EL (cell line): Measurements from ENCODE around the gene GNA15.

Source experiments
- DNase-seq: peaks from one replicate; pipeline ENCODE4 v3.0.0-alpha.2; 2016

GNA15 gene

GRCh38 chr19:3122512-3122870, 13.3 kb upstream of the GNA15 start:
- DNase-seq = no peak

DNA sequence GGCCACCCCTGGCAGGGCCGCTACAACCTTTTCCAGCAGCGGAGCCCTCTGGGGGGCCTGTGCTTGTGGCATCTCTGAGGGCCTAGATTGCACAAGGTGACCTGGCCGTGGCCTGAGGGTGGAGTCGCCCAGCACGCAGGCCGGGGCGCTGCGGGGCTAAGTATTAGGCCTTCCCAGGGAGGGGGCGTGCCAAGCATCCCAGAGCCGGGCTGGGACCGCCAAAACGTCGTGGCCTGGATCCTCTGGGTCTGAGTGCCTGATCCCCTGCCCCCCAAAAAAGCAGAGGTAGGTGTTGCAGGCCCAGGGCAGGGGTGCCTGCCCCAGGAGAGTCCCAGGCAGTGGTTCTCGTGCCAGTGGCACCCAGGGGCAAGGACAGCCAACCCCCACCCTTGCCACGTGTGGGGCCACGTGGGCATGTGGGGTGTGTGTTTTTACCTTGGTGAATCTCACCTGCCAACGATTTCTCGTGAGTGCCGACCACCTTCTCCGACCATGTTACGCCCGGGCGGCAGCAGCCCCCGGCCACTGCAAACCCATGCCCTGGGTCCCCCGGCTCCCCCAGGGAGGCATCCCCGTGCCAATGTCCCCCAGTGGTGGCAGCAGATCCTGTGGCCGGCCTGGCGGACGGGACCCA, 12.6 kb upstream of the GNA15 start:
- DNase-seq = no peak

GRCh38 chr19:3123956-3124355, 11.9 kb upstream of the GNA15 start:
- DNase-seq = no peak

GRCh38 chr19:3124630-3125029, 11.2 kb upstream of the GNA15 start:
- DNase-seq = no peak

- peak; percentile 49 for DNase-seq
Observed at GRCh38 chr19:3125900-3126524, 9.8 kb upstream of the GNA15 start.

GRCh38 chr19:3129112-3129511, 6.7 kb upstream of the GNA15 start:
- peak; percentile 57 for DNase-seq

DNA sequence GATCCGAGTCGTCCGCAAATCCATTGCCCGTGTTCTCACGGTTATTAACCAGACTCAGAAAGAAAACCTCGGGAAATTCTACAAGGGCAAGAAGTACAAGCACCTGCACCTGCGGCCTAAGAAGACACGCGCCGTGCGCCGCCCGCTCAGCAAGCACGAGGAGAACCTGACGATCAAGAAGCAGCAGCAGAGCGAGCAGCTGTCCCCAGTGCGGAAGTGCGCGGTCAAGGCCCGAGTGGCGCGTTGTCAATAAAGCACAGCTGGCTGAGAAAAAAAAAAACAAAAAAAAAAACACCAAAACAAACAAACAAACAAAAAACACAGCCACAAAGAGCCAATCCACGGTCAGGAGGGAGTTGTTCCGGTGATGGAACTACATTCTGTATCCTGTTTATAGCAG, 4.7 kb upstream of the GNA15 start:
- DNase-seq = no peak

- DNase-seq = peak; percentile 49
Observed at GRCh38 chr19:3132971-3133792, 2.7 kb upstream of the GNA15 start.

GRCh38 chr19:3133793-3134116, 2.1 kb upstream of the GNA15 start:
- DNase-seq = no peak

GRCh38 chr19:3136684-3137055, 837 bp downstream of the GNA15 start:
- no peak for DNase-seq

GRCh38 chr19:3137119-3137518, 1.3 kb downstream of the GNA15 start:
- no peak for DNase-seq

- no peak for DNase-seq
Observed at GRCh38 chr19:3138268-3138667, 2.4 kb downstream of the GNA15 start.

DNA sequence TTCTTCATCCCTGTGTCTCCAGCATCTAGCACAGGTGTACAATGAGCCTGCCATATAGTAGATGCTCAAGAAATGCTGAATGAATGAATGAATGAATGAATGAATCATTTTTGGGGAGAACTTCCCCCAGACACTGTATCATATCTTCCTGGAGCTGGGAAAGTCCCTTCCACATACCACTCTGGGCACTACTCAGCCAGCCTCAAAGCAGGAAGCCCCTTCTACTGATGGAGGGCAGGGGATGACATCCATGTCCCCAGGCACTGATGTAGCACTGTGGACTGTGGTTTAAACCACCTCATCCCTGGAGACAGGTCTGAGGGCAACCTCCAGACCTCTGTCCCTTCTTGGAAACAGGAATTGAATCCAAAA, 4.8 kb downstream of the GNA15 start:
- peak; percentile 34 for DNase-seq

DNA sequence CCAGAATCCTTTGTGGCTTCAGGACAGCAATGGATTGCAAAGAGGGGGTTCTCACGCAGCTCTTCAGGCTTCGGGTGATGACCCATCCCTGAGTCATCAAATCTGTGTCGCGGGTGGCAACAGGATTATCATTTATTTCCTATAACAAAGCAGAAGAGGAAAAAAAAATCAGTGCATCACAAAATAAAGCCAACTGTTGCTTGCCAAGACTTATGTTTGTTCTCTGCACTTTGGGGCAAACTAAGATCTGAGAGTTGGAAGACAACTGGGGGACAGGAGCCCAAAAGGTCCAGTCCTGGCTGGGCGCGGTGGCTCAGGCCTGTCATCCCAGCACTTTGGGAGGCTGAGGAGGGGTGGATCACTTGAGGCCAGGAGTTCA, 6.4 kb downstream of the GNA15 start:
- DNase-seq = peak; percentile 92

DNA sequence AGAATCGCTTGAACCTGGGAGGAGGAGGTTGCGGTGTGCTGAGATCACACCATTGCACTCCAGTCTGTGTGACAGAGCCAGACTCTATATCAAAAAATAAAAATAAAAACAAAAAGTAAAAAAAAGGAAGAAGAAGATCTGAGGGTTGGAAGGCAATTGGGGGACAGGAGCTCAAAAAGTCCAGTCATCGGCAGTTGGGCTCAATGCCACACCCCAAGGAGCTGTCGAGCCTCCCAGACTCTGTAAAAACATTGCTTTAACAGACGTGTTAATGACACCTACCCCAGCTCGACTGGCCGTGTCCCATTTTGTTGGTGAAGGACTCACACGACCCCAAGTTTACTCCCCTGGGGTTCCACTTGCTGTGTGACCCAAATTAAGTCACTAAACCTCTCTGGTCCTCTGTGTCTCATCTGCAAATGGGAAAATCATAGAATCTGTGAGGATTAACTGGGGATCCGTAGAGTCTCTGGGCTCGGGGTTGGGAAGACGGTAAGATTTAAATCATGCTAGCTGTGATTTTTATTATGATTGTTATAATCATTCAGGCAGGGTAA, 7.0 kb downstream of the GNA15 start:
- no peak for DNase-seq

DNA sequence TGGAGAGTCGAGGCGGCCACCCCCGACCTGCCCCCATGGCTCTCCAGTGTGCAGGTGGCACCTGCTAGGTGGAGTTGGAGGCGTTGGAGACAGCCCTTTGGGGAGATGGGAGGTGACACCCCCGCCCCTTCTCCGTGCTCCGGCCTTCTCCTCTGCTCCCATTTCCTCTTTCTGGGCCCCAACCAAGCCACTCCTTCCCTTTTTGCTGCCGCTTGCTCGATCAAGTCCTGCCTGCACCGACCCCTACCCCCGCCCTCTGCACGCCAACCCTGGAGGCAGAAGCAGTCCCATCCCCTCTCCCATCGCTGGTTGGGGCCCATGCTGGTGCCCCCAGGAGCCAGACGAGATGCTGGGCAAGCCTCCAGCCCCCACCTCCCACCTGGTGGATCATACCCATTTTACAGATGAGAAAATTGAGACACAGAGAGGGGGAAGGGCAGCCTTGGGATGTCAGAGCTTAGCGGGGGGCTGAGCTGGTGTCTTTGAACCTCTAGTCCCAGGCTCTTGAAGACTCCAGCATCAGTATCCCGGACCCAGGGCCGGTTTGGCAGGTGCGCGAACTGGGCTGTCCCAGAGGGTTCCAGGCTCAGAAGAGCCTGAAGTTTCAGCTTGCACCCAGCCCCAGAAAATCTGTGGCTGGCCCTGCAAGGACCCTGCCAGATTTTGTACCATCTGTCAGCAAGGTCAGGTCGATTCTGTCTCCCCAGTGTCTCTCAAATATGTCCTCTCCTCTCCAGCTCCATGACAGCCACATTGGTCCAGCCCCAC, 10.3 kb downstream of the GNA15 start:
- no peak for DNase-seq

DNA sequence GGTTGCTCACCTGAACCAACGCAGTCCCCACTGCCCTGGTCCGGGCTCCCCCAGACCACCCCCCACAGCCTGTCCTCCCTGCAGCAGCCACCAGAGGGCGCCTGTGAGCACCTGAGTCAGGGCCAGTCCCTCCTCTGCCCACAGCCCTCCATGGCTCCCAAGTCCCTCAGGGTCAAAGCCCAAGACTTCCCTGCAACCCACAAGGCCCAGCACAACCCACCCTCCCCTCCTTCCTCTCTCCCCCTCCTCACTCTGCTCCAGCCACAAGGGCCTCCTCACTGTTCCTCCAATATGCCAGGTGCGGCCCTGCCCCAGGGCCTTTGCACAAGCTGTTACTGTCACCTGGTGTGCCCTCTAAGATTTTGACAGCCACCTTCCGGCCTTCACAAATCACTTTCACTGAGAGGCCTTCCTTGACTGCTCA, 10.9 kb downstream of the GNA15 start:
- DNase-seq = no peak

DNA sequence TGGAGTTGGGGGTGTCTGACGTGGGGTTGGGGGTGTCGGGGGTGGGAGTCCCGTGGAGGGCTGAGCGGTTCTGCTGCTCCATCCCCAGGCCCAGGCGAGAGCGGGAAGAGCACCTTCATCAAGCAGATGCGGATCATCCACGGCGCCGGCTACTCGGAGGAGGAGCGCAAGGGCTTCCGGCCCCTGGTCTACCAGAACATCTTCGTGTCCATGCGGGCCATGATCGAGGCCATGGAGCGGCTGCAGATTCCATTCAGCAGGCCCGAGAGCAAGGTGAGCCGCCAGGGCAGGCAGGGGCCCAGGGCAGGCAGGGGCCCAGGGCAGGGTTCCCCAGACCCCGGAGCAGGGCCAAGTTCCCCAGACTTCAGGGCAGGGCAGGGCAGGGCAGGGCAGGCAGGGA, 12.7 kb downstream of the GNA15 start:
- DNase-seq = no peak

DNA sequence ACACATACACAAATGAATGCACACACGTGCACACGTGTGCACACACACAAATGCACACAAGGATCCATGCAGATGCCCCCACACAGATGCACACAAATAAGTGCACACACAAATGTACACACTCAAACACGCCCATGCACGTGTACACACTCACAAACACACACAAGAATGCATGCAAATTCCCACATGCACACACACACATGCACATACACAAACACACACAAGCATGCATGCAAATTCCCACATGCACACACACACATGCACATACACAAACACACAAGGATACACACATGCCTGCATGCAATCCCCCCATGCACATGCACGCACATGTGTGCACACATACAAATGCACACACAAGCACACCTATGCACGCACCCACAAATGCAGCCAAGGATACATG, 13.3 kb downstream of the GNA15 start:
- no peak for DNase-seq

DNA sequence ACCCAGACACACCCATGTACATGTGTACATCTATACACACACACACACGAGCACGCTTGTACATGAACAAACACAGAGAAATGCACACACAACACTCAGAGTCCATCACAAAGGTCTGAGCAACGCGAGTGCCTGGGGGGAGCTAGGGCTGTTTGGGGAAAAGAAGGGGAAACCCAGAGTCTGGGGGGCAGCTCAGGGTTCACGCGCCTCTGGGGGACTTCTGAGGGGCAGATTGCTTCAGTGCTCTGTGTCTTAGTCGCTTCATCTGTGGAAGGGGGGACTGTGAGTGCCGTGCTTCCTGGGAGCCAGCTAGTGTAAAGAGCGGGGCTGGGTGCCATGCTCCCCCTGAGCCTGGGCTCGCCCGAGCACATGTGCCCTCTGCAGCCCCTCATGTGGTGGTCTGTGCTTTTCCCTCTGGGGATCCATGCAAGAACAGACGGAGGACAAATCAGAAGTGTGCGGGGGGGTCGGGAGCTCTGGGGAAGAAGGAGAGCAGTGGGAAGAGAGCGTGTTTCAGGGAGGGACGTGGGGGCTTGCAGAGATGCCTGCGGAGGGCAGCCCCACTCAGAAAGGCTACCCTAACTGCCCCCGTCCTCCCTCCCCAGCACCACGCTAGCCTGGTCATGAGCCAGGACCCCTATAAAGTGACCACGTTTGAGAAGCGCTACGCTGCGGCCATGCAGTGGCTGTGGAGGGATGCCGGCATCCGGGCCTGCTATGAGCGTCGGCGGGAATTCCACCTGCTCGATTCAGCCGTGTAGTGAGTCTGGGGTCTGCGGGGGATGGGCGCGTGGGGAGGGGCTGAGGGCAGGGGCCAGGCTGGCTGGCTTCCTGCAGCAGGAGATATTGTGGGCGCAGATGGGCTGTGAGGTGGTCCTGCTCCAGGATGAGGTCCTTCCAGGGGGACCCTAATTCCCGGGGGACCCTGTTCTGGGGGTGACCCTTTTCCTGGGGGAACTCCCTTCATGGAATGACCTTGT, 14.0 kb downstream of the GNA15 start:
- no peak for DNase-seq

DNA sequence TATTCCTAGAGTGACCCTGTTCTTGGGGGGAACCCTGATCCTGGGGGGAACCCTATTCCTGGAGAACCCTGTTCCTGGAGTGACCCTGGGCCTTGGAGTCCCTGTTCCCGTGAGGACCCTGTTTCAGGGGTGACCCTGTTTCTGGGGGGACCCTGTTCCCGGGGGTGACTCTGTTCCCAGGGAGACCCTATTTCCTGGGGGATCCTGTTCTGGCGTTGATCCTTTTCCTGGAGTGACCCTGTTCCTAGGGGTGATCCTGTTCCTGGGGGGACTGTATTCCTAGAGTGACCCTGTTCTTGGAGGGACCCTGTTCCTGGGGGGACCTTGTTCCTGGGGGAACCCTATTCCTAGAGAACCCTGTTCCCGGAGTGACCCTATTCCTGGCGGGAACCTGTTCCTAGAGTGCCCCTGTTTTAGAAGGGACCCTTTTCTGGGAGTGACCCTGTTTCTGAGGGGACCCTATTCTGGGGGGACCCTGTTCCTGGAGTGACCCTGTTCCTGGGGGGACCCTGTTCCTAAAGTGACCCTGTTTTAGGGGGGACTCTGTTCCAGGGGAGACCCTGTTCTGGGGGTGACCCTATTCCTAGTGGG, 15.0 kb downstream of the GNA15 start:
- no peak for DNase-seq
